ENCODE measurements around the gene SERTAD1. TPM values are rescaled to one million over a fixed set of nuclear protein-coding genes. Genes with fewer than 3 reads are reported as not detected.

The SERTAD1 gene
- total and polyA plus RNA-seq, 2 of the 8 experiments (the other 6 are each of a cell fraction or from before 2014, with no cell fraction given) = 5.4 to 6.6 TPM

DNA sequence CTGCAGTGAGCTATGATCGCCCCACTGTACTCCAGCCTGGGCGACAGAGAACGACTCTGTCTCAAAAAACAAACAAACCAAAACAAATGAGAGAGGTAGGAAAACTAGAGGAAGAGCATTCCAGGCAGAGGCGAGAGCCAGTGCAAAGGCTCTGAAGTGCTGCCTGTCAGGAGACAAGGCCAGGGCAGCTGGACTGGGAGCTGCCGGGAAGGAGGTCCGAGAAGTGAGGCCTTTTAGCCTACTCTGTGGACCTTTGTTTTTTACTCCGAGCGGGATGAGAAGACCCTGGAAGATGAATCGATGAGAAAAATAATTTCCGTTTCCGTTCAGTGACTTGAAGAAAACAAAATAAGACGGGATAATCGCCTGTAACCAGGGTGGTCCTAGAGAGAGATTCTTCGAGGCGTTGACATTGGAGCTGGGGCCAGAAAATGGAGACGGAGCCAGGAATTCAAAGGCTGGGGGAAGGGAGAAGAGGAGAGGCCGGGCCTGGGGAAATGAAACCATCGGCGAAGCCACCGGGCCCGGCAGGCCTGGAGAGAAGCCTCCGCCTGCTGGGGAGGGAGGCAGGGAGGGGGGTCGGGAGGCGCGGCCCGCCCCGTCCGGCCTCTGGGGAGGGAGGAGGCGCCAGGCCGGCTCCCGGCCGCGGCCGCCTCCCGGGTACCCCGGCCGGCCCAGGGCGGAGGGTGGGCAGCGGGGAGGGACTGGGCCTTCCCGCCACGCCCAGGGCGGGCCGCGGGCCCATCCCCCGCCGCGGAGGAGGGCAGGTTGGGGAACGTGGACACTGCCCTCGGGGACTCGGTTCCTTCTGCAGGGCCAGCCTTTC, 7.8 kb upstream of the SERTAD1 start (continued):
- TF ChIP-seq SUZ12 (IDR thresholded peaks at IDR 0.05; ENCODE audit: low read length) (no peak), ZNF274 (IDR thresholded peaks at IDR 0.05; ENCODE audit: borderline replicate concordance, extremely low read depth, low read length) (no peak), BCL11A (IDR thresholded peaks at IDR 0.05; ENCODE audit: low read depth in 2 of 2, low read length in 2 of 2) (no peak), EGR1 (IDR thresholded peaks at IDR 0.05; ENCODE audit: borderline replicate concordance, low read depth, low read length) (no peak), SP2 (IDR thresholded peaks at IDR 0.05; ENCODE audit: low read length) (no peak)
